OCI-LY7 (cell line): ENCODE data around the gene PPM1H. TPM values are rescaled to one million over a fixed set of nuclear protein-coding genes. Genes with fewer than 3 reads are reported as not detected.
"Not testable (repeated sequence)": the region's sequence is repeated elsewhere in the genome, so short reads cannot be mapped to it uniquely, and the experiment has no call there.

Experiments
- BruUV-seq: library from RNA; stranded (reverse); fragments of 400-500 nt; replicated peaks from 2 replicates; lab custom pipeline; 2021; lab: Mats Ljungman, UMichigan
- CTCF ChIA-PET: fragments of 300-600 bp; sonication (Branson Sonifier 250); formaldehyde crosslinking; loops from one replicate; lab custom pipeline; 2022; ENCODE audit warnings: antibody characterized with exemption; ENCODE audit not compliant: unreplicated experiment; lab: Charles Lee
- POLR2A ChIA-PET: fragments of 300-600 bp; sonication (Branson Sonifier 250); formaldehyde crosslinking; loops from one replicate; lab custom pipeline; 2022; ENCODE audit warnings: antibody characterized with exemption; lab: Charles Lee
- DNase-seq: peaks from one replicate; pipeline ENCODE4 v3.0.0-alpha.2; 2015; ENCODE audit warnings: low spot score
- H2AFZ ChIP-seq: fragments of 200-600 bp; sonication (generic), shearing (Covaris generic); 2 replicates; pipeline ENCODE4 v1.6.1; 2014; ENCODE audit warnings: mild to moderate bottlenecking, antibody characterized with exemption, low read length, moderate library complexity
- H3K27ac ChIP-seq: fragments of 200-600 bp; sonication (generic); 2 replicates; pipeline ENCODE4 v1.5.1; 2014; ENCODE audit warnings: mixed run types, low read depth, mild to moderate bottlenecking, moderate library complexity, low read length, inconsistent platforms; ENCODE audit not compliant: poor library complexity, severe bottlenecking
- H3K36me3 ChIP-seq: fragments of 200-600 bp; sonication (generic); 2 replicates; pipeline ENCODE4 v1.6.1; 2014; ENCODE audit warnings: mild to moderate bottlenecking, antibody characterized with exemption, low read length, moderate library complexity, mixed read lengths; ENCODE audit not compliant: insufficient read depth
- H3K4me1 ChIP-seq: fragments of 200-600 bp; sonication (generic); 2 replicates; pipeline ENCODE4 v1.5.1; 2014; ENCODE audit warnings: mild to moderate bottlenecking, low read length; ENCODE audit not compliant: insufficient read depth, poor library complexity, severe bottlenecking
- H3K4me2 ChIP-seq: fragments of 200-600 bp; sonication (generic); 2 replicates; pipeline ENCODE4 v1.6.1; 2014; ENCODE audit warnings: mild to moderate bottlenecking, low read length
- H3K4me3 ChIP-seq: fragments of 200-600 bp; sonication (generic); 2 replicates; pipeline ENCODE4 v1.5.1; 2014; ENCODE audit warnings: mild to moderate bottlenecking, low read depth, low read length; ENCODE audit not compliant: poor library complexity, severe bottlenecking
- H3K79me2 ChIP-seq: fragments of 200-600 bp; sonication (generic); 2 replicates; pipeline ENCODE4 v1.6.1; 2016; ENCODE audit warnings: low read depth, mild to moderate bottlenecking, low read length, moderate library complexity, mixed read lengths; ENCODE audit not compliant: insufficient read depth
- H3K9me2 ChIP-seq: fragments of 200-600 bp; sonication (generic); 2 replicates; pipeline ENCODE4 v1.6.1; 2016; ENCODE audit warnings: mild to moderate bottlenecking, low read length, mixed read lengths; ENCODE audit not compliant: insufficient read depth
- H3K9me3 ChIP-seq: fragments of 200-600 bp; sonication (generic); 2 replicates; pipeline ENCODE4 v1.6.1; 2014; ENCODE audit warnings: mild to moderate bottlenecking, mixed run types, low read length, mixed read lengths
- H4K20me1 ChIP-seq: fragments of 200-600 bp; sonication (generic); 2 replicates; pipeline ENCODE4 v1.6.1; 2014; ENCODE audit warnings: mild to moderate bottlenecking, antibody characterized with exemption, low read length, moderate library complexity, mixed read lengths; ENCODE audit not compliant: insufficient read depth
- EZH2phosphoT487 ChIP-seq: fragments of 200-600 bp; sonication (generic); IDR thresholded peaks from 2 replicates; pipeline ENCODE4 v1.6.1; 2018; ENCODE audit warnings: low read depth, borderline replicate concordance, mild to moderate bottlenecking, mixed run types, antibody characterized with exemption, low read length, moderate library complexity, mixed read lengths
- intact Hi-C: fragments of 100-400 bp; cut with micrococcal nuclease; formaldehyde crosslinking; loops from one replicate; pipeline ENCODE4 v1.10.0; 2022; ENCODE audit not compliant: unreplicated experiment
- total RNA-seq, 2 experiments: library from RNA; depleted of rRNA in 1 of 2; stranded (reverse); fragments of >200 nt in 1 of 2; shearing (Covaris generic) in 1 of 2; gene quantifications; 2 replicates each; pipeline ENCODE4 v1.2.3, GENCODE V29; 2014 to 2022
- TF ChIP-seq, protein P1 (sequence below): fragments of 200-600 bp; sonication (generic); conservative IDR thresholded peaks from 2 replicates; pipeline ENCODE4 v1.5.1; 2014; ENCODE audit warnings: mild to moderate bottlenecking, antibody characterized with exemption, low read length, moderate library complexity, mixed read lengths

PPM1H gene
- total RNA-seq, 2 experiments from 2014 or later, result 2.0 to 3.4 TPM

DNA sequence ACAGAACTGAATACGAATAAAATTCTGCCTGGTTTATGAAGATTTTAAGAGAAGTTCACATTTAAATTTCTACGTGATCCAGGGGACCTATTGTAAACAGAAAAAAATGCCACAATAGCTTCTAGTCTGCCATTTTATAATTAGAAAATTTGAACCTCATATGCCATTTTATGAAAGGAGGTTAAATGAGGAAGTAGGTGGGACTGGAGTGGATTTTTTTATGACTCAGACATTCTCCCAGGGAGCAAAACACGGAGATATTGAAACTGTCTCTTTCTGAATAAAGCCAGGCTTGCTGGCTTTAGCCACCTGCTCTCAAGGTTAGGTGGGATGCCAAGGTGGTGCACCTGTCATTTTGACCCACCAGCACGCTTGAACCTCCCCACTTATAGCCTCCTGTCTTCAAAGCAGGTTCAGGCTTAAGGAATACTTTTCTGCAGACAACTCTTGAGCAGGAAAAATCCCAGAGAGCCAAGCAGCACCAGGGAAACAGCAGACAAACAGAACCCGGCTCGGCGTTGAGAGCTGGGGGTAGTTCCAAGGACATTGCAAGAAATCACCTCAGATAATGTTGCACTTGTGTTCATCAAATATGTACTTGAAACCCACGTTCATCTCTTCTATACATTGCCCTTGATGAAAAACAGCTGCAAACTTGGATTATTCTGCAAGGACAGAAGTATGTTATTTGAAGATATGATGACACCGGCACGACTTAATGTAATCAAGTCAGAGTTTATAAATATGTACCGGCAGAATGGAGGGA, 203.7 kb downstream of the PPM1H start:
- BruUV-seq, result no TSS peak
- POLR2A ChIA-PET, result interaction anchor here (0.6 kb wide), 1 partner anchor 126 kb away, joined by 4 read pairs; no protein-coding TSS in a partner anchor
- CTCF ChIA-PET, result no interaction called here

DNA sequence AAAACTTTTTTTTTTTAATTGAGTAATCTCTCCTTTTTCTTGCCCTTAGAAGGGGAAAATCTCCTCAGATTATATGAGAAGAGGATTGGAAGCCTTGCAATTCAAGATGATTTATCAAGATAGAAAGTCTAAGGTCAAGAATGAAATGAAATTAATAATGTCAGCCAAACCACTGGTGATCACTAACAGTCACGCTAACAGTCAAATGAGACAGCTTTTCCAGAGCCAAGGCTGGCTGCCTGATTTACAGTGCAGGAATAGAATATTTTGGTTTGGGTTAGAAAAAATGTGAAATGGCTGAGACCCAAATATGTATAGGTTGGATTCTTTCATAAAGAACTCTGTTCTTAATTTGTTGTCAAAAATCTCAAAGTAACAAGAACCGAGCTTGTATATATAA, 204.3 kb downstream of the PPM1H start:
- POLR2A ChIA-PET, result interaction anchor here (0.6 kb wide), 1 partner anchor 125 kb away, joined by 4 read pairs; no protein-coding TSS in a partner anchor
- no peak overlapping the region; the same call in 1 of the 2 replicates for H2AFZ ChIP-seq
- no peak overlapping the region for H3K4me3 ChIP-seq
- H4K20me1 ChIP-seq, result no peaks in the 10 kb centered on the region
- H3K4me2 ChIP-seq, result no peak overlapping the region
- intact Hi-C loops, result no loop called here
- no peaks in the 10 kb centered on the region for H3K9me3 ChIP-seq
- H3K27ac ChIP-seq, result no peak overlapping the region
- no peak for DNase-seq
- H3K79me2 ChIP-seq, result no peaks in the 10 kb centered on the region
- H3K36me3 ChIP-seq, result no peaks in the 10 kb centered on the region
- no TSS peak for BruUV-seq
- no peaks in the 10 kb centered on the region for H3K4me1 ChIP-seq
- TF ChIP-seq EZH2phosphoT487, result no peak
- TF ChIP-seq, protein P1, sequence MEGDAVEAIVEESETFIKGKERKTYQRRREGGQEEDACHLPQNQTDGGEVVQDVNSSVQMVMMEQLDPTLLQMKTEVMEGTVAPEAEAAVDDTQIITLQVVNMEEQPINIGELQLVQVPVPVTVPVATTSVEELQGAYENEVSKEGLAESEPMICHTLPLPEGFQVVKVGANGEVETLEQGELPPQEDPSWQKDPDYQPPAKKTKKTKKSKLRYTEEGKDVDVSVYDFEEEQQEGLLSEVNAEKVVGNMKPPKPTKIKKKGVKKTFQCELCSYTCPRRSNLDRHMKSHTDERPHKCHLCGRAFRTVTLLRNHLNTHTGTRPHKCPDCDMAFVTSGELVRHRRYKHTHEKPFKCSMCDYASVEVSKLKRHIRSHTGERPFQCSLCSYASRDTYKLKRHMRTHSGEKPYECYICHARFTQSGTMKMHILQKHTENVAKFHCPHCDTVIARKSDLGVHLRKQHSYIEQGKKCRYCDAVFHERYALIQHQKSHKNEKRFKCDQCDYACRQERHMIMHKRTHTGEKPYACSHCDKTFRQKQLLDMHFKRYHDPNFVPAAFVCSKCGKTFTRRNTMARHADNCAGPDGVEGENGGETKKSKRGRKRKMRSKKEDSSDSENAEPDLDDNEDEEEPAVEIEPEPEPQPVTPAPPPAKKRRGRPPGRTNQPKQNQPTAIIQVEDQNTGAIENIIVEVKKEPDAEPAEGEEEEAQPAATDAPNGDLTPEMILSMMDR, result no peak
- CTCF ChIA-PET, result no interaction called here
- no peaks in the 10 kb centered on the region for H3K9me2 ChIP-seq

More for the DNA sequence above, 203.7 kb downstream of the PPM1H start:
- no peaks in the 10 kb centered on the region for H3K9me3 ChIP-seq
- no peaks in the 10 kb centered on the region for H3K79me2 ChIP-seq
- no peak overlapping the region for H3K4me3 ChIP-seq
- no peaks in the 10 kb centered on the region for H3K4me1 ChIP-seq
- intact Hi-C loops, result no loop called here
- DNase-seq, result no peak
- H3K27ac ChIP-seq, result no peak overlapping the region
- H3K4me2 ChIP-seq, result no peak overlapping the region
- no peaks in the 10 kb centered on the region for H3K36me3 ChIP-seq
- no peak for TF ChIP-seq EZH2phosphoT487
- TF ChIP-seq, protein P1, result no peak
- no peaks in the 10 kb centered on the region for H3K9me2 ChIP-seq
- no peak overlapping the region; the same call in 1 of the 2 replicates for H2AFZ ChIP-seq
- no peaks in the 10 kb centered on the region for H4K20me1 ChIP-seq

DNA sequence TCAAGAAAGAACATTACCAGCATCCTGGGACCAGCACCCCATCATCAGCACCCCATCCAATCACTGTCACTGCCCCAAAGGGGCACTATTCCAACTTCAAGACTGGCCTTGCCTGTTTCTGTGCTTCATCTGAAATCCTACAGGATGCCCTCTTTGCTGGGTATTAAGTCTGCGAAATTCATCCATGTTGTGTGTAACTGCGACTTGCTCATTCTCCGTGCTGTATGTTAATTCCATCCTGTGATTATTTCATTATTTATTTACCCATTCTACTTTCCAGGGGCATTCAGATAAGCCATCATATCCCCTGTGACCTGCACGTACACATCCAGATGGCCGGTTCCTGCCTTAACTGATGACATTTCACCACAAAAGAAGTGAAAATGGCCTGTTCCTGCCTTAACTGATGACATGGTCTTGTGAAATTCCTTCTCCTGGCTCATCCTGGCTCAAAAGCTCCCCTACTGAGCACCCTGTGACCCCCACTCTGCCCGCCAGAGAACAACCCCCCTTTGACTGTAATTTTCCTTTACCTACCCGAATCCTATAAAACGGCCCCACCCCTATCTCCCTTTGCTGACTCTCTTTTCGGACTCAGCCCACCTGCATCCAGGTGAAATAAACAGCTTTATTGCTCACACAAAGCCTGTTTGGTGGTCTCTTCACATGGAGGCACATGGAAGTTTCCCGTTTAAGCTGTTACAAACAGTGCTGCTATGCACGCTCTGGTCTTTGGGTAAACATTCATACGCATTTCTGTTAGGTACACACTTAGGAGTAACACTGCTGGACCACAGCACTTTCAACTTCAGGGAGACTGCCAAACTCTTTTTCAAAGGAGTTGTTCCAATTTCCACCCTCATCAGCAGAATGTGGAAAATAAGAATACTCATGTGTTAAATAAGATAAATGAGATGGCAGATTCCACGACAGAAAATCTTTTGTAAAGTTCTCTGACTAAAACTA, 205.1 kb downstream of the PPM1H start:
- H3K4me1 ChIP-seq, H3K9me2 ChIP-seq, H3K4me3 ChIP-seq, H2AFZ ChIP-seq, H3K27ac ChIP-seq, H4K20me1 ChIP-seq, H3K36me3 ChIP-seq, CTCF ChIA-PET, DNase-seq, intact Hi-C loops, H3K9me3 ChIP-seq, BruUV-seq, H3K4me2 ChIP-seq, H3K79me2 ChIP-seq: not testable (repeated sequence)
- POLR2A ChIA-PET, result interaction anchor here (1.0 kb wide), 1 partner anchor 55 kb away, joined by 3 read pairs; no protein-coding TSS in a partner anchor
